Osteoblast (primary cell): ENCODE measurements around the gene GRM7. TPM values are rescaled to one million over a fixed set of nuclear protein-coding genes. Genes with fewer than 3 reads are reported as not detected.

Experiments
- DNase-seq: peaks from one replicate; pipeline ENCODE4 v3.0.0; 2011; ENCODE audit warnings: low spot score, mixed read lengths; ENCODE audit not compliant: insufficient read length; ENCODE audit errors: missing footprints
- H2AFZ ChIP-seq: 2 replicates; pipeline ENCODE4 v1.6.0; 2011; ENCODE audit warnings: mild to moderate bottlenecking, low read length
- H3K27ac ChIP-seq: 2 replicates; pipeline ENCODE4 v1.5.1; 2011; ENCODE audit warnings: mild to moderate bottlenecking, low read depth, low read length, moderate library complexity
- H3K27me3 ChIP-seq: 2 replicates; pipeline ENCODE4 v1.6.0; 2012; ENCODE audit warnings: mild to moderate bottlenecking, control low read depth, inconsistent platforms, low read length, moderate library complexity; ENCODE audit not compliant: insufficient read depth
- H3K36me3 ChIP-seq: 2 replicates; pipeline ENCODE4 v1.5.1; 2011; ENCODE audit warnings: mild to moderate bottlenecking, low read length, control low read depth, moderate library complexity; ENCODE audit not compliant: insufficient read depth
- H3K4me1 ChIP-seq: 2 replicates; pipeline ENCODE4 v1.5.1; 2011; ENCODE audit warnings: mild to moderate bottlenecking, low read length, control low read depth, moderate library complexity; ENCODE audit not compliant: insufficient read depth
- H3K4me2 ChIP-seq: 2 replicates; pipeline ENCODE4 v1.6.0; 2011; ENCODE audit warnings: mild to moderate bottlenecking, low read length; ENCODE audit not compliant: insufficient read depth
- H3K4me3 ChIP-seq: fragments of 200-600 bp; sonication (generic); 3 replicates; pipeline ENCODE4 v1.5.1; 2012; ENCODE audit warnings: mild to moderate bottlenecking, low read length, inconsistent platforms; ENCODE audit not compliant: insufficient read depth
- H3K79me2 ChIP-seq: 2 replicates; pipeline ENCODE4 v1.6.0; 2012; ENCODE audit warnings: mild to moderate bottlenecking, low read length, control low read depth, inconsistent platforms; ENCODE audit not compliant: insufficient read depth
- H3K9me3 ChIP-seq: 2 replicates; pipeline ENCODE4 v1.5.1; 2011; ENCODE audit warnings: low read depth, low read length, control low read depth
- H4K20me1 ChIP-seq: 2 replicates; pipeline ENCODE4 v1.6.0; 2012; ENCODE audit warnings: mild to moderate bottlenecking, low read length, control low read depth; ENCODE audit not compliant: insufficient read depth
- total RNA-seq: library from RNA; depleted of rRNA; stranded (reverse); fragments of >200 nt; gene quantifications from 2 replicates; pipeline ENCODE4 v1.2.3, GENCODE V29; 2012
- TF ChIP-seq, protein P1 (sequence below): IDR thresholded peaks from 2 replicates; pipeline ENCODE4 v1.5.1; 2011; ENCODE audit warnings: mild to moderate bottlenecking, low read depth, low read length, moderate library complexity; ENCODE audit errors: extremely low read depth

Gene GRM7
- total RNA-seq, 1 donor, result not detected

- no peak overlapping the region for H3K4me2 ChIP-seq
- TF ChIP-seq, protein P1, sequence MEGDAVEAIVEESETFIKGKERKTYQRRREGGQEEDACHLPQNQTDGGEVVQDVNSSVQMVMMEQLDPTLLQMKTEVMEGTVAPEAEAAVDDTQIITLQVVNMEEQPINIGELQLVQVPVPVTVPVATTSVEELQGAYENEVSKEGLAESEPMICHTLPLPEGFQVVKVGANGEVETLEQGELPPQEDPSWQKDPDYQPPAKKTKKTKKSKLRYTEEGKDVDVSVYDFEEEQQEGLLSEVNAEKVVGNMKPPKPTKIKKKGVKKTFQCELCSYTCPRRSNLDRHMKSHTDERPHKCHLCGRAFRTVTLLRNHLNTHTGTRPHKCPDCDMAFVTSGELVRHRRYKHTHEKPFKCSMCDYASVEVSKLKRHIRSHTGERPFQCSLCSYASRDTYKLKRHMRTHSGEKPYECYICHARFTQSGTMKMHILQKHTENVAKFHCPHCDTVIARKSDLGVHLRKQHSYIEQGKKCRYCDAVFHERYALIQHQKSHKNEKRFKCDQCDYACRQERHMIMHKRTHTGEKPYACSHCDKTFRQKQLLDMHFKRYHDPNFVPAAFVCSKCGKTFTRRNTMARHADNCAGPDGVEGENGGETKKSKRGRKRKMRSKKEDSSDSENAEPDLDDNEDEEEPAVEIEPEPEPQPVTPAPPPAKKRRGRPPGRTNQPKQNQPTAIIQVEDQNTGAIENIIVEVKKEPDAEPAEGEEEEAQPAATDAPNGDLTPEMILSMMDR, result no peak
- no peak overlapping the region for H3K27ac ChIP-seq
- DNase-seq, result no peak
- no peaks in the 10 kb centered on the region for H3K36me3 ChIP-seq
- no peak overlapping the region for H3K4me3 ChIP-seq
- no peaks in the 10 kb centered on the region for H3K27me3 ChIP-seq
- H3K9me3 ChIP-seq, result no peaks in the 10 kb centered on the region
- H4K20me1 ChIP-seq, result no peaks in the 10 kb centered on the region
- no peaks in the 10 kb centered on the region for H3K4me1 ChIP-seq
- no peaks in the 10 kb centered on the region for H3K79me2 ChIP-seq
- no peak overlapping the region for H2AFZ ChIP-seq
These were observed 893.9 kb downstream of the GRM7 start for GRCh38 chr3:7754653-7755441.

GRCh38 chr3:7759630-7760029 is 898.7 kb downstream of the GRM7 start:
- no peak overlapping the region for H2AFZ ChIP-seq
- H3K27me3 ChIP-seq, result no peaks in the 10 kb centered on the region
- no peaks in the 10 kb centered on the region for H3K79me2 ChIP-seq
- H3K4me2 ChIP-seq, result no peak overlapping the region
- TF ChIP-seq, protein P1, result no peak
- no peaks in the 10 kb centered on the region for H3K9me3 ChIP-seq
- no peak overlapping the region for H3K4me3 ChIP-seq
- no peak for DNase-seq
- no peaks in the 10 kb centered on the region for H4K20me1 ChIP-seq
- H3K4me1 ChIP-seq, result no peaks in the 10 kb centered on the region
- no peak overlapping the region for H3K27ac ChIP-seq
- H3K36me3 ChIP-seq, result no peaks in the 10 kb centered on the region

- no peaks in the 10 kb centered on the region for H3K9me3 ChIP-seq
- TF ChIP-seq, protein P1, result no peak
- H4K20me1 ChIP-seq, result no peaks in the 10 kb centered on the region
- no peak overlapping the region for H3K4me2 ChIP-seq
- no peak overlapping the region for H2AFZ ChIP-seq
- no peaks in the 10 kb centered on the region for H3K79me2 ChIP-seq
- H3K36me3 ChIP-seq, result no peaks in the 10 kb centered on the region
- no peak overlapping the region for H3K27ac ChIP-seq
- no peak for DNase-seq
- no peaks in the 10 kb centered on the region for H3K27me3 ChIP-seq
- H3K4me3 ChIP-seq, result no peak overlapping the region
- H3K4me1 ChIP-seq, result no peaks in the 10 kb centered on the region
These were observed 899.8 kb downstream of the GRM7 start for GRCh38 chr3:7760718-7761117.

- DNase-seq, result no peak
- Histone ChIP-seq H3K4me3 (no peak overlapping the region), H4K20me1 (no peaks in the 10 kb centered on the region), H3K27ac (no peak overlapping the region), H3K4me1 (no peaks in the 10 kb centered on the region), H3K79me2 (no peaks in the 10 kb centered on the region), H2AFZ (no peak overlapping the region), H3K9me3 (no peaks in the 10 kb centered on the region), H3K36me3 (no peaks in the 10 kb centered on the region), H3K4me2 (no peak overlapping the region), H3K27me3 (no peaks in the 10 kb centered on the region)
- TF ChIP-seq, protein P1, result no peak
These were observed 903.2 kb downstream of the GRM7 start for GRCh38 chr3:7764115-7764514.
